H1 (cell line): ENCODE results near the gene NYAP2.

ENCODE experiments used
- POLR2A ChIP-seq, 2 experiments: IDR thresholded peaks; 1 replicate in 1 of 2; 2 replicates in 1 of 2; pipeline ENCODE4 v1.6.1; 2011; ENCODE audit warnings: low read depth in 2 of 2, low read length in 2 of 2, mild to moderate bottlenecking in 2 of 2; ENCODE audit errors: control extremely low read depth in 1 of 2
- POLR2AphosphoS5 ChIP-seq: IDR thresholded peaks from 2 replicates; pipeline ENCODE4 v1.6.1; 2011; ENCODE audit warnings: low read depth, low read length
- RAD21 ChIP-seq, 2 experiments: IDR thresholded peaks in 1 of 2; conservative IDR thresholded peaks in 1 of 2; 2 replicates each; pipeline ENCODE4 v1.6.1; 2011; ENCODE audit warnings: low read depth in 2 of 2, low read length in 2 of 2, improper control_type of control experiment in 1 of 2, inconsistent platforms in 1 of 2, mild to moderate bottlenecking in 1 of 2, moderate library complexity in 1 of 2
- YY1 ChIP-seq: IDR thresholded peaks from 2 replicates; pipeline ENCODE4 v1.6.1; 2011; ENCODE audit warnings: low read depth, mild to moderate bottlenecking, low read length
- TF ChIP-seq, protein P1 (sequence below), 3 experiments: IDR thresholded peaks; 1 replicate in 2 of 3; 2 replicates in 1 of 3; pipeline versions ENCODE4 v1.5.1 to v1.6.1; 2011; ENCODE audit warnings: low read length in 3 of 3, mild to moderate bottlenecking in 3 of 3, inconsistent platforms in 2 of 3, low read depth in 1 of 3, moderate library complexity in 1 of 3; ENCODE audit not compliant: insufficient read depth in 1 of 3; ENCODE audit errors: control extremely low read depth in 1 of 3

GRCh38 chr2:225431105-225431863, 31.8 kb downstream of the NYAP2 start:
- TF ChIP-seq, protein P1, sequence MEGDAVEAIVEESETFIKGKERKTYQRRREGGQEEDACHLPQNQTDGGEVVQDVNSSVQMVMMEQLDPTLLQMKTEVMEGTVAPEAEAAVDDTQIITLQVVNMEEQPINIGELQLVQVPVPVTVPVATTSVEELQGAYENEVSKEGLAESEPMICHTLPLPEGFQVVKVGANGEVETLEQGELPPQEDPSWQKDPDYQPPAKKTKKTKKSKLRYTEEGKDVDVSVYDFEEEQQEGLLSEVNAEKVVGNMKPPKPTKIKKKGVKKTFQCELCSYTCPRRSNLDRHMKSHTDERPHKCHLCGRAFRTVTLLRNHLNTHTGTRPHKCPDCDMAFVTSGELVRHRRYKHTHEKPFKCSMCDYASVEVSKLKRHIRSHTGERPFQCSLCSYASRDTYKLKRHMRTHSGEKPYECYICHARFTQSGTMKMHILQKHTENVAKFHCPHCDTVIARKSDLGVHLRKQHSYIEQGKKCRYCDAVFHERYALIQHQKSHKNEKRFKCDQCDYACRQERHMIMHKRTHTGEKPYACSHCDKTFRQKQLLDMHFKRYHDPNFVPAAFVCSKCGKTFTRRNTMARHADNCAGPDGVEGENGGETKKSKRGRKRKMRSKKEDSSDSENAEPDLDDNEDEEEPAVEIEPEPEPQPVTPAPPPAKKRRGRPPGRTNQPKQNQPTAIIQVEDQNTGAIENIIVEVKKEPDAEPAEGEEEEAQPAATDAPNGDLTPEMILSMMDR (IDR thresholded peaks at IDR 0.05; ENCODE audit: control extremely low read depth in 1 of 3, insufficient read depth in 1 of 3, low read depth in 1 of 3, low read length in 3 of 3), result no peak
- TF ChIP-seq YY1 (no peak), RAD21 (IDR thresholded peaks at IDR 0.05 in 1 of 2, conservative IDR thresholded peaks at IDR 0.05 in 1 of 2; ENCODE audit: low read depth in 2 of 2, low read length in 2 of 2) (no peak), POLR2A (IDR thresholded peaks at IDR 0.05; ENCODE audit: control extremely low read depth in 1 of 2, low read depth in 2 of 2, low read length in 2 of 2) (no peak), POLR2AphosphoS5 (no peak)
